ENCODE measurements around the gene CREBBP.
"Not testable (repeated sequence)": the region's sequence is repeated elsewhere in the genome, so short reads cannot be mapped to it uniquely, and the experiment has no call there.

DNA sequence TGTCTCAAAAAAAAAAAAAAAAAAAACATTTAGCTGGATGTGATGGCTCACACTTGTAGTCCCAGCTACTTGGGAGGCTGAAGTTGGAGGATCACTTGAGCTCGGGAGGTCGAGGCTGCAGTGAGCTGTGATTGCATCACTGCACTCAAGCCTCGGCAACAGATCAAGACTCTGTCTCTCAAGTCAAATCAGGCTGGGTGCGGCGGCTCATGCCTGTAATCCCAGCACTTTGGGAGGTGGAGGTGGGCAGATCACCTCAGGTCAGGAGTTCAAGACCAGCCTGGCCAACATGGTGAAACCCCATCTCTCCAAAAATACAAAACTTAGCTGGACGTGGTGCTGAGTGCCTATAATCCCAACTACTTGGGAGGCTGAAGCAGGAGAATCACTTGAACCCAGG is 31.2 kb upstream of the CREBBP start:
- TF ChIP-seq, protein P1, sequence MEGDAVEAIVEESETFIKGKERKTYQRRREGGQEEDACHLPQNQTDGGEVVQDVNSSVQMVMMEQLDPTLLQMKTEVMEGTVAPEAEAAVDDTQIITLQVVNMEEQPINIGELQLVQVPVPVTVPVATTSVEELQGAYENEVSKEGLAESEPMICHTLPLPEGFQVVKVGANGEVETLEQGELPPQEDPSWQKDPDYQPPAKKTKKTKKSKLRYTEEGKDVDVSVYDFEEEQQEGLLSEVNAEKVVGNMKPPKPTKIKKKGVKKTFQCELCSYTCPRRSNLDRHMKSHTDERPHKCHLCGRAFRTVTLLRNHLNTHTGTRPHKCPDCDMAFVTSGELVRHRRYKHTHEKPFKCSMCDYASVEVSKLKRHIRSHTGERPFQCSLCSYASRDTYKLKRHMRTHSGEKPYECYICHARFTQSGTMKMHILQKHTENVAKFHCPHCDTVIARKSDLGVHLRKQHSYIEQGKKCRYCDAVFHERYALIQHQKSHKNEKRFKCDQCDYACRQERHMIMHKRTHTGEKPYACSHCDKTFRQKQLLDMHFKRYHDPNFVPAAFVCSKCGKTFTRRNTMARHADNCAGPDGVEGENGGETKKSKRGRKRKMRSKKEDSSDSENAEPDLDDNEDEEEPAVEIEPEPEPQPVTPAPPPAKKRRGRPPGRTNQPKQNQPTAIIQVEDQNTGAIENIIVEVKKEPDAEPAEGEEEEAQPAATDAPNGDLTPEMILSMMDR (IDR thresholded peaks at IDR 0.05): not testable (repeated sequence)
- TF ChIP-seq POLR2A (IDR thresholded peaks at IDR 0.05): not testable (repeated sequence)
